HEK293 (cell line): ENCODE measurements around the gene SAMD11.

Experiments
- CTCF ChIA-PET: fragments of 350-600 bp; formaldehyde crosslinking; extraction: SDS; loops from one replicate; lab custom pipeline; 2021; ENCODE audit warnings: antibody characterized with exemption; lab: Yijun Ruan, JAX
- POLR2A ChIA-PET: fragments of 300-600 bp; formaldehyde crosslinking; extraction: SDS; loops from one replicate; lab custom pipeline; 2020; ENCODE audit warnings: antibody characterized with exemption, inconsistent platforms; lab: Yijun Ruan, JAX
- H3K27ac ChIP-seq: fragments of 200-500 bp; sonication (Bioruptor generic); 2 replicates; pipeline ENCODE4 v1.5.1; 2014; ENCODE audit warnings: low read depth, low read length, control low read depth, inconsistent platforms; ENCODE audit errors: extremely low read depth
- H3K36me3 ChIP-seq, 2 experiments: fragments of 200-500 bp in 1 of 2; sonication (Bioruptor generic) in 1 of 2; 1 replicate in 1 of 2; 2 replicates in 1 of 2; pipeline ENCODE4 v1.5.1; 2014 to 2017; ENCODE audit warnings: inconsistent platforms in 2 of 2, low read length in 2 of 2; ENCODE audit not compliant: control insufficient read depth in 2 of 2, insufficient read depth in 1 of 2
- H3K4me1 ChIP-seq: fragments of 200-500 bp; sonication (Bioruptor generic); 2 replicates; pipeline ENCODE4 v1.5.1; 2014; ENCODE audit warnings: mild to moderate bottlenecking, low read length, inconsistent platforms; ENCODE audit not compliant: control insufficient read depth, insufficient read depth
- H3K4me3 ChIP-seq: 2 replicates; pipeline ENCODE4 v1.5.1; 2011; ENCODE audit warnings: low read depth, mild to moderate bottlenecking, control low read depth, low read length, moderate library complexity
- H3K9me3 ChIP-seq: fragments of 200-500 bp; sonication (Bioruptor generic); 2 replicates; pipeline ENCODE4 v1.5.1; 2014; ENCODE audit warnings: low read depth, low read length, inconsistent platforms; ENCODE audit not compliant: control insufficient read depth, insufficient read depth
- BCL11A ChIP-seq: fragments of 450-650 bp; formaldehyde crosslinking; IDR thresholded peaks from 2 replicates; pipeline ENCODE4 v1.5.1; 2016; ENCODE audit warnings: low read depth, missing biosample characterization, missing genetic modification characterization
- BCL11B ChIP-seq: fragments of 450-650 bp; formaldehyde crosslinking; IDR thresholded peaks from 2 replicates; pipeline ENCODE4 v1.5.1; 2016; ENCODE audit warnings: low read depth, missing biosample characterization, missing genetic modification characterization
- GLIS2 ChIP-seq: fragments of 450-650 bp; formaldehyde crosslinking; IDR thresholded peaks from 2 replicates; pipeline ENCODE4 v1.5.1; 2016; ENCODE audit warnings: missing biosample characterization, missing genetic modification characterization
- IKZF3 ChIP-seq: fragments of 450-650 bp; IDR thresholded peaks from 2 replicates; pipeline ENCODE4 v1.5.0; 2018; ENCODE audit warnings: missing biosample characterization, mild to moderate bottlenecking, missing genetic modification characterization, moderate library complexity
- KLF7 ChIP-seq: fragments of 450-650 bp; formaldehyde crosslinking; IDR thresholded peaks from 2 replicates; pipeline ENCODE4 v1.5.1; 2016; ENCODE audit warnings: missing biosample characterization, missing genetic modification characterization, borderline replicate concordance
- KLF8 ChIP-seq: fragments of 450-650 bp; formaldehyde crosslinking; IDR thresholded peaks from 2 replicates; pipeline ENCODE4 v1.5.1; 2016; ENCODE audit warnings: missing biosample characterization, missing genetic modification characterization
- KLF9 ChIP-seq: fragments of 450-650 bp; formaldehyde crosslinking; IDR thresholded peaks from 2 replicates; pipeline ENCODE4 v1.5.1; 2016; ENCODE audit warnings: missing biosample characterization, missing genetic modification characterization, low read depth
- OSR2 ChIP-seq: fragments of 450-650 bp; formaldehyde crosslinking; IDR thresholded peaks from 2 replicates; pipeline ENCODE4 v1.5.1; 2016; ENCODE audit warnings: missing biosample characterization, missing genetic modification characterization
- OVOL3 ChIP-seq: fragments of 450-650 bp; formaldehyde crosslinking; IDR thresholded peaks from 2 replicates; pipeline ENCODE4 v1.5.1; 2016; ENCODE audit warnings: missing biosample characterization, missing genetic modification characterization
- PRDM10 ChIP-seq: fragments of 450-650 bp; formaldehyde crosslinking; IDR thresholded peaks from 2 replicates; pipeline ENCODE4 v1.5.1; 2016; ENCODE audit warnings: missing biosample characterization, missing genetic modification characterization
- ZBTB20 ChIP-seq: fragments of 450-650 bp; formaldehyde crosslinking; IDR thresholded peaks from 2 replicates; pipeline ENCODE4 v1.5.1; 2016; ENCODE audit warnings: missing biosample characterization, missing genetic modification characterization
- ZBTB6 ChIP-seq: fragments of 450-650 bp; formaldehyde crosslinking; IDR thresholded peaks from 2 replicates; pipeline ENCODE4 v1.5.1; 2017; ENCODE audit warnings: missing biosample characterization, missing genetic modification characterization
- ZFHX2 ChIP-seq: fragments of 450-650 bp; formaldehyde crosslinking; conservative IDR thresholded peaks from 2 replicates; pipeline ENCODE4 v1.5.1; 2016; ENCODE audit warnings: missing biosample characterization, missing genetic modification characterization
- ZFP69B ChIP-seq: fragments of 450-650 bp; formaldehyde crosslinking; IDR thresholded peaks from 2 replicates; pipeline ENCODE4 v1.5.1; 2016; ENCODE audit warnings: missing biosample characterization, missing genetic modification characterization
- ZNF10 ChIP-seq: fragments of 450-650 bp; formaldehyde crosslinking; IDR thresholded peaks from 2 replicates; pipeline ENCODE4 v1.5.1; 2017; ENCODE audit warnings: missing biosample characterization, missing genetic modification characterization
- ZNF391 ChIP-seq: fragments of 450-650 bp; formaldehyde crosslinking; IDR thresholded peaks from 2 replicates; pipeline ENCODE4 v1.5.1; 2016; ENCODE audit warnings: low read depth, missing biosample characterization, missing genetic modification characterization, borderline replicate concordance
- ZNF394 ChIP-seq: fragments of 450-650 bp; formaldehyde crosslinking; IDR thresholded peaks from 2 replicates; pipeline ENCODE4 v1.5.1; 2016; ENCODE audit warnings: missing biosample characterization, missing genetic modification characterization, mild to moderate bottlenecking, moderate library complexity, borderline replicate concordance
- ZNF510 ChIP-seq: fragments of 450-650 bp; formaldehyde crosslinking; IDR thresholded peaks from 2 replicates; pipeline ENCODE4 v1.5.1; 2018; ENCODE audit warnings: mild to moderate bottlenecking, missing genetic modification characterization, missing biosample characterization; ENCODE audit not compliant: insufficient replicate concordance
- ZNF549 ChIP-seq: fragments of 450-650 bp; IDR thresholded peaks from 2 replicates; pipeline ENCODE4 v1.5.1; 2018; ENCODE audit warnings: missing biosample characterization, missing genetic modification characterization, mild to moderate bottlenecking, inconsistent platforms, moderate library complexity
- ZNF561 ChIP-seq: fragments of 450-650 bp; IDR thresholded peaks from 2 replicates; pipeline ENCODE4 v1.5.1; 2018; ENCODE audit warnings: missing biosample characterization, missing genetic modification characterization, borderline replicate concordance
- ZNF600 ChIP-seq: fragments of 450-650 bp; formaldehyde crosslinking; IDR thresholded peaks from 2 replicates; pipeline ENCODE4 v1.5.1; 2016; ENCODE audit warnings: missing biosample characterization, missing genetic modification characterization
- ZNF747 ChIP-seq: fragments of 450-650 bp; formaldehyde crosslinking; IDR thresholded peaks from 2 replicates; pipeline ENCODE4 v1.5.1; 2016; ENCODE audit warnings: missing biosample characterization, missing genetic modification characterization
- TF ChIP-seq, protein P1 (sequence below): fragments of 450-650 bp; formaldehyde crosslinking; IDR thresholded peaks from 2 replicates; pipeline ENCODE4 v1.5.1; 2016; ENCODE audit warnings: missing biosample characterization, missing genetic modification characterization
- TF ChIP-seq, protein P2 (sequence below): fragments of 450-650 bp; formaldehyde crosslinking; IDR thresholded peaks from 2 replicates; pipeline ENCODE4 v1.5.1; 2016; ENCODE audit warnings: missing biosample characterization, missing genetic modification characterization
- TF ChIP-seq, protein P3 (sequence below): fragments of 450-650 bp; formaldehyde crosslinking; IDR thresholded peaks from 2 replicates; pipeline ENCODE4 v1.5.1; 2016; ENCODE audit warnings: missing biosample characterization, missing genetic modification characterization

Gene SAMD11

GRCh38 chr1:943545-944340 is 20.0 kb downstream of the SAMD11 start:
- H3K4me1 ChIP-seq, result peaks cover 36% of the 10 kb centered on the region
- H3K9me3 ChIP-seq, result no peaks in the 10 kb centered on the region
- H3K27ac ChIP-seq, result peak overlapping the region; percentile 98
- H3K4me3 ChIP-seq, result no peak overlapping the region
- CTCF ChIA-PET, result interaction anchor here (1.2 kb wide), 1 partner anchor 9 kb away, joined by 4 read pairs; no protein-coding TSS in a partner anchor
- peaks cover 0 to 64% of the 10 kb centered on the region in 2 experiments; a peak in 1 of 3 replicates for H3K36me3 ChIP-seq
- POLR2A ChIA-PET, result interaction anchor here (0.6 to 9.4 kb wide), 14 partner anchors 8 to 145 kb away, joined by 4 to 111 read pairs (median 12); partner anchors contain the start of genes PLEKHN1 and SAMD11
- TF ChIP-seq ZNF561 (tag by site-specific recombination) (no peak), KLF8 (tag by site-specific recombination) (peak; percentile 21; the same call in 1 of the 2 replicates), OSR2 (tag by site-specific recombination) (peak; percentile 31; the same call in 1 of the 2 replicates), ZFP69B (tag by site-specific recombination) (peak; percentile 93; the same call in 1 of the 2 replicates), ZNF600 (peak; percentile 5; the same call in 1 of the 2 replicates), ZNF510 (no peak), OVOL3 (tag by site-specific recombination) (no peak), BCL11A (tag by site-specific recombination) (0 out of 2 replicates have a peak, but pooled peaks have one; percentile 18), ZNF391 (0 out of 2 replicates have a peak, but pooled peaks have one; percentile 10), ZNF394 (peak; percentile 49; the same call in 1 of the 2 replicates), PRDM10 (tag by site-specific recombination) (peak; percentile 34), KLF7 (tag by site-specific recombination) (peak; percentile 74), KLF9 (tag by site-specific recombination) (peak; percentile 36), ZBTB20 (tag by site-specific recombination) (peak; percentile 61; the same call in 1 of the 2 replicates), ZNF549 (tag by site-specific recombination) (no peak), GLIS2 (peak; percentile 84), IKZF3 (peak; percentile 46; the same call in 1 of the 2 replicates), ZNF747 (tag by site-specific recombination) (no peak), ZFHX2 (tag by site-specific recombination) (0 out of 2 replicates have a peak, but pooled peaks have one; percentile 6), BCL11B (tag by site-specific recombination) (peak; percentile 89), ZBTB6 (tag by site-specific recombination) (peak; percentile 81), ZNF10 (peak; percentile 51; the same call in 1 of the 2 replicates)
- TF ChIP-seq, protein P1, sequence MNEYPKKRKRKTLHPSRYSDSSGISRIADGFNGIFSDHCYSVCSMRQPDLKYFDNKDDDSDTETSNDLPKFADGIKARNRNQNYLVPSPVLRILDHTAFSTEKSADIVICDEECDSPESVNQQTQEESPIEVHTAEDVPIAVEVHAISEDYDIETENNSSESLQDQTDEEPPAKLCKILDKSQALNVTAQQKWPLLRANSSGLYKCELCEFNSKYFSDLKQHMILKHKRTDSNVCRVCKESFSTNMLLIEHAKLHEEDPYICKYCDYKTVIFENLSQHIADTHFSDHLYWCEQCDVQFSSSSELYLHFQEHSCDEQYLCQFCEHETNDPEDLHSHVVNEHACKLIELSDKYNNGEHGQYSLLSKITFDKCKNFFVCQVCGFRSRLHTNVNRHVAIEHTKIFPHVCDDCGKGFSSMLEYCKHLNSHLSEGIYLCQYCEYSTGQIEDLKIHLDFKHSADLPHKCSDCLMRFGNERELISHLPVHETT (tag by site-specific recombination), result no peak
- TF ChIP-seq, protein P2, sequence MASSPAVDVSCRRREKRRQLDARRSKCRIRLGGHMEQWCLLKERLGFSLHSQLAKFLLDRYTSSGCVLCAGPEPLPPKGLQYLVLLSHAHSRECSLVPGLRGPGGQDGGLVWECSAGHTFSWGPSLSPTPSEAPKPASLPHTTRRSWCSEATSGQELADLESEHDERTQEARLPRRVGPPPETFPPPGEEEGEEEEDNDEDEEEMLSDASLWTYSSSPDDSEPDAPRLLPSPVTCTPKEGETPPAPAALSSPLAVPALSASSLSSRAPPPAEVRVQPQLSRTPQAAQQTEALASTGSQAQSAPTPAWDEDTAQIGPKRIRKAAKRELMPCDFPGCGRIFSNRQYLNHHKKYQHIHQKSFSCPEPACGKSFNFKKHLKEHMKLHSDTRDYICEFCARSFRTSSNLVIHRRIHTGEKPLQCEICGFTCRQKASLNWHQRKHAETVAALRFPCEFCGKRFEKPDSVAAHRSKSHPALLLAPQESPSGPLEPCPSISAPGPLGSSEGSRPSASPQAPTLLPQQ, result peak; percentile 88
- TF ChIP-seq, protein P3, sequence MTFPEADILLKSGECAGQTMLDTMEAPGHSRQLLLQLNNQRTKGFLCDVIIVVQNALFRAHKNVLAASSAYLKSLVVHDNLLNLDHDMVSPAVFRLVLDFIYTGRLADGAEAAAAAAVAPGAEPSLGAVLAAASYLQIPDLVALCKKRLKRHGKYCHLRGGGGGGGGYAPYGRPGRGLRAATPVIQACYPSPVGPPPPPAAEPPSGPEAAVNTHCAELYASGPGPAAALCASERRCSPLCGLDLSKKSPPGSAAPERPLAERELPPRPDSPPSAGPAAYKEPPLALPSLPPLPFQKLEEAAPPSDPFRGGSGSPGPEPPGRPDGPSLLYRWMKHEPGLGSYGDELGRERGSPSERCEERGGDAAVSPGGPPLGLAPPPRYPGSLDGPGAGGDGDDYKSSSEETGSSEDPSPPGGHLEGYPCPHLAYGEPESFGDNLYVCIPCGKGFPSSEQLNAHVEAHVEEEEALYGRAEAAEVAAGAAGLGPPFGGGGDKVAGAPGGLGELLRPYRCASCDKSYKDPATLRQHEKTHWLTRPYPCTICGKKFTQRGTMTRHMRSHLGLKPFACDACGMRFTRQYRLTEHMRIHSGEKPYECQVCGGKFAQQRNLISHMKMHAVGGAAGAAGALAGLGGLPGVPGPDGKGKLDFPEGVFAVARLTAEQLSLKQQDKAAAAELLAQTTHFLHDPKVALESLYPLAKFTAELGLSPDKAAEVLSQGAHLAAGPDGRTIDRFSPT (tag by site-specific recombination), result peak; percentile 66
